Hepatic stellate cell (primary cell): Measurements from ENCODE around the gene CUTA.

ENCODE experiments used
- DNase-seq: peaks from one replicate; pipeline ENCODE4 v3.0.0; 2011; ENCODE audit warnings: low spot score

The CUTA gene, protein sequence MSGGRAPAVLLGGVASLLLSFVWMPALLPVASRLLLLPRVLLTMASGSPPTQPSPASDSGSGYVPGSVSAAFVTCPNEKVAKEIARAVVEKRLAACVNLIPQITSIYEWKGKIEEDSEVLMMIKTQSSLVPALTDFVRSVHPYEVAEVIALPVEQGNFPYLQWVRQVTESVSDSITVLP

DNA sequence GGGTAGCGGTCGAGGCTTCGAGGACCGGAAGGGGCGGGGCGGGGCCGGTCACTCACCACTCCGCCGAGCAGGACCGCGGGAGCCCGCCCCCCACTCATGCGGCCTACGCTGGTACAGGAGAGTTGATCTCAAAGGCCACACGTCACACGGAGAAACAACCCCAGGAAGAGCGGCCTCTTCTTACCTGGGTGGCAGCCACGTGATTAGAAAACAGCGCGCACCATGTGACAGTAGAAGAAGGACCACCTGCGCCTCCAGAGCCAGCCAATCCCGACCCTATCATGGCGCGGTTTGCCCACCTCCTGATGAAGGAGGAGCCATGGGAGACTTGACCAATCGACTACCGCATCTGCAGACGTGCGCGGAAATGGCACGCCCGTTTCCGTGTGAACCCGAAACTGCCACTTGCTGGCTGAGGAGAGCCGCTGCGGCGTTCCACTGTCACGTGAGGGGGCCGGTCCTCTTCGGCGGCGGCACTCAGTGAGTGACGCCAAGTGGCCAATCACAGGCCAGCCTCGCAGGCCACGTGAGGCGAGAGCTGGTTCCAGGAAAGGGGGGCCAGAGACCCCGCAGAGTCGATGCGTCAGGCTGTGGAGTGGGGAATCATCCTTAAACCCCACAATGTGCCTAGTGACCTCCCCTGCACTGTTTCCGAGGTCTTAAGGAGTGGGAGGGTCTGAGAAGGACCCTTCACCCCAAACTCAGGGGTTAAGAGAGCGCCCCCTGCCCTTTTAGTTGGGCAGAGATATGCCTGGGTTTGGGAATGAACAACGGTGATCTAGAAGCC lies at the start of gene CUTA:
CUTA (minus strand) TSS at position 205 of the 787 bp plus-strand sequence; CDS start at position 98, 107 bp downstream.
- peak; percentile 98 for DNase-seq

DNA sequence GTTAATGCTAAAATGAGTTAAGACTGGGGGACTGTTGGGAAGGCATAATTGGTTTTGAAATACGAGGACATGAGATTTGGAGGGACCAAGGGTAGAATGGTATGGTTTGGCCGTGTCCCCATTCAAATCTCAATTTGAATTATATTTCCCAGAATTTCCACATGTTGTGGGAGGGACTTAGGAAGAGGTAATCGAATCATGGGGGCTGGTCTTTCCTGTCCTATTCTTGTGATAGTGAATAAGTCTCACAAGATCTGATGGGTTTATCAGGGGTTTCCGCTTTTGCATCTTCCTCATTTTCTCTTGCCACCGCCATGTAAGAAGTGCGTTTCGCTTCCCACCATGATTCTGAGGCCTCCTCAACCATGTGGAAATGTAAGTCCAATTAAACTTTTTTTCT lies 49.2 kb upstream of the CUTA start:
- DNase-seq: no peak

DNA sequence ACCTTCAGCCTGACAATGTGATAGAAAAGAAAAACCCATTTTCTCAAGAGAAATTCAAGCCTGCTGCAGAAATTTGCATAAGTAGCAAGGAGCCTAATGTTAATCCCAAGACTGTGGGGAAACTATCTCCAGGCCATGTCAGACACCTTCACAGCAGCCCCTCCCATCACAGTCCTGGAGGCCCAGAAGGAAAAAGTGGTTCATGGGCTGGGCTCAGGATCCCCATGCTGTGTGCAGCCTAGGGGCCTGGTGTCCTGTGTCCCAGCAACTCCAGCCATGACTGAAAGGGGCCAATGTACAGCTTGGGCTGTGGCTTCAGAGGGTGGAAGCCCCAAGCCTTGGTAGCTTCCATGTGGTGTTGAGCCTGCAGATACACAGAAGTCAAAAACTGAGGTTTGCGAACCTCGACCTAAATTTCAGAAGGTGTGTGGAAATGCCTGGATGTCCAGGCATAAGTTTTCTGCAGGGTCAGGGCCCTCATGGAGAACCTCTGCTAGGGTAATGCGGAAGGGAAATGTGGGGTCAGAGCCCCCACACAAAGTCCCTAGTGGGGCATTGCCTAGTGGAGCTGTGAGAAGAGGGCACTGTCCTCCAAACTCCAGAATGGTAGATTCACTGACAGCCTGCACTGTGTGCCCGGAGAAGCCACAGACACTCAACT lies 48.3 kb upstream of the CUTA start:
- no peak for DNase-seq

DNA sequence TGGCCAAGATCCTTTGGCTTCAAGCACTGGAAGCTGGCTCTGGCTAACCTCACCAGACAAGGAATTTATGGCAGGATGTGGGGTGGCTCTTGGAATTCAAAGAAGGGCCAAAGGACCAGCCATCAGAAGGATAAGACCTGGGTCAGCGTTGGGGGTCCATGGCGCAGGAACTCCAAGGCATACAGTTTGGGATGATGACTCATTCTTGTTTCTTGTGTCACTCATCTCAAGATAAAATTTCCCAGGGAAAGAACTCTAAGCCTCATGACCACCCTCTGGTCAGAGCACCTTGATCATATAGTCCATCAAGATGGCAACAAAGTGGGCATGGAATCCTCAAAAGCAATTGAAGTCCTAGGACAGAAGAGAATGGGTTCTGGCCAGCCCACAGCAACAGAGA lies 41.3 kb upstream of the CUTA start:
- DNase-seq: no peak

DNA sequence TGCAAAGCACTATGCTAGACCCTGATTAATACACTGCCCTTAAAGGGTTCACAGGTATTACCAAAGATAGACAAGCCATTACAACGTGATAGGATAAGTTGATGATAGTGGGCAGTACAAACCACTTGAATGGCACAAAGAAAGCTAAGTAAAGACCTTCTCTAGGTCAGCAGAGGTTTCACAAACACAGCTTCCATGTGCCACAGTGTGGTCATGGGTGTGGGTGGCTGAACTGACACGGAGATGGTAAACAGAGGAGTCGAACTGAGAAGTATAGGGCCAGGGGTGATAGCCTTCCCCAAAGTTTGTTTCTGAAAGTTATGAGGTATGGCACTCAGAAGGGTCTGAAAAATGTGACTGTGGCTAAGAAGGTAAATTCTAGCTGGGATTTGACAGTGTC lies 40.8 kb upstream of the CUTA start:
- DNase-seq: no peak

DNA sequence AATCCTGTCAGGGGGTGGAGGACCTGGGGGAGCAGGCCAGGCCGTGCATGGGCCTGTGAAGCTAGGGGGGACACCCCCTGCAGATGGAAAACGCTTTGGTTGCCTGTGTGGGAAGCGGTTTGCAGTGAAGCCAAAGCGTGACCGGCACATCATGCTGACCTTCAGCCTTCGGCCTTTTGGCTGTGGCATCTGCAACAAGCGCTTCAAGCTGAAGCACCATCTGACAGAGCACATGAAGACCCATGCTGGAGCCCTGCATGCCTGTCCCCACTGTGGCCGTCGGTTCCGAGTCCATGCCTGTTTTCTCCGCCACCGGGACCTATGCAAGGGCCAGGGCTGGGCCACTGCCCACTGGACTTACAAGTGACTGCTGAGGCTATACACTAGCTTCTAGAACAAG lies 38.2 kb upstream of the CUTA start:
- no peak for DNase-seq

DNA sequence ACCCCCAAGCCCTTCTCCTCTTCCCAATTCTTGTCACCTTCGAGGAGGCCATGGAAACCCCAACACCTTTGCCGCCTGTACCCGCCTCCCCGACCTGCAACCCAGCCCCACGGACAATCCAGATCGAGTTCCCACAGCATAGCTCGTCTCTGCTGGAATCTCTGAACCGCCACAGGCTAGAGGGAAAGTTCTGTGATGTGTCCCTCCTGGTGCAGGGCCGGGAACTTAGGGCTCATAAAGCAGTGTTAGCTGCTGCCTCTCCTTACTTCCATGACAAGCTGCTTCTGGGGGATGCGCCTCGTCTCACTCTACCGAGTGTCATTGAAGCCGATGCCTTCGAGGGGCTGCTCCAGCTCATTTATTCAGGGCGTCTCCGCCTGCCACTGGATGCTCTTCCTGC lies 37.1 kb upstream of the CUTA start:
- DNase-seq: peak; percentile 5

DNA sequence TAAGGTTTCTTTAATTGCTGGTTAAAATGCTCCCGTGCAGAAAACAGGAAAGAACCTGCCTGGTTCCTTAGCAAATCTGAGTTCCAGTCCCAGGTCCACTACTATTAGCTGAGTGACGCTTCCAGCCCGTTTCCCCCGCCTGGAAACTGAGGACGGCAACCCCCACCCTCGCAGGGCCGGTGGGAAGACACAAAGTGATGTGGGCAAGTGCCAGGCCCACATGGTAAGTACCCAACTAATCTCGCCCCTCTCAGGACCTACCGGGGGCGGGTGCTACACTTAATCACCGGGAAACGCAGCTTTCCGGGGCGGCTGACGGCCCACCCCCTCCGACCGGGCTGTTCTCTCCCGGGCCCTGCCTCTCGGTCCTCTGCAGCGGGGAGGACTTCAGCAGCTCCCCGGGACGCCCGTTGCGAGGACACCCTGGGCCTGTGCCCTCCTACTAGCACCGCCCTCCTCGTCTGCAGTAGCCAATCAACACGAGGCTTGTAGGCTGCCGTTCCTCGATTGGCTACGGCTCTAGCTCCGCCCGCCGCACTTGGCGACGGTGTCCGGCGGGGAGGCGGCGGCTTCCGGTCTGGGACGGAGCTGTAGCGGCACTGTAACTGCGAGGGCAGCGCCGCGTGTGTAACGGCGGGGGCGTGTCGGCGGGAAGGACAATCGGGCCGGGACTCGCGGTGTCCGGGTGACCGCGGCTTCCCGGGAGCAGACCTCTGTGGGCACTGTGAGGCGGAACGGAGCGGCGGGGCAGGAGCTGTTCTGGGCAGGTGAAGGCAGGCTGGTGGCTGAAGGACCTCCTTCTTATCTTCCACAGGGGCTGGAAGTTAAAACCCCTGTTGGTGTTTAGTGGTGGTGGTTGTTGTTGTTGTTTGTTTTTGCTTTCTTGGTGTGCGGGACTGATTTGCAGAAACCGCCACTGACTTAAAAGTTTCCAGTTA lies 36.4 kb upstream of the CUTA start, which contains the start of gene ZBTB9:
ZBTB9 (plus strand) TSS at position 568 of the 938 bp plus-strand sequence. CDS start 525 bp downstream, outside the sequence.
- peak; percentile 100 for DNase-seq

DNA sequence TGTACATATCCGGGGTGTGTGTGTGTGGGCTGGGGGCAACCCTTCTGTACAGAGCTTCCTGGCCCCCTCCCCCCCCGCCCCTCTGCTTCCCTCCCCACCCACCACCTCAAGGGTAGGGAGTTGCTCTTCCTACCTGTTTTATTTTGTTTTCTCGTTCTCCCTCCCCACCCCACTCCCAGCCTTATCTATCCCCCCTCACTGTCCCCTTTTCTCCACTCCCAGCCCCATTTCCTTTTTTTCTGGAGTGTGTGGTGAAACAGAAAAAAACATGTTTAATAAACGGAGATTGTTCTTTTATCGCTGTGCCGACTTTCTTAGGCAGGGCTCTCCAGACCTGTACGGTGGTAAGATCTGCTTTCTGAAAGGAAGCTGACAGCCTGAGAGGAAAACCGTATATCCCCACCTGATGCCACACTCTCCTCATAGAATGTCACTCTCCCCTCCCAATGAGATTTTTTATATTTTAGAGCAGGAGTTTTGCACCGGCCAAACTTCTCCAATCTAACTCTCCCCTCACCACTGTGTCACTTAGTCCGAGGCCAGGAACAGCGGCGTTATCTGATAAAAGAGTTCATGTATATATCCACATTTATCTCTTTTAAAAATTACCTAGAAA lies 35.6 kb upstream of the CUTA start:
- peak; percentile 55 for DNase-seq

DNA sequence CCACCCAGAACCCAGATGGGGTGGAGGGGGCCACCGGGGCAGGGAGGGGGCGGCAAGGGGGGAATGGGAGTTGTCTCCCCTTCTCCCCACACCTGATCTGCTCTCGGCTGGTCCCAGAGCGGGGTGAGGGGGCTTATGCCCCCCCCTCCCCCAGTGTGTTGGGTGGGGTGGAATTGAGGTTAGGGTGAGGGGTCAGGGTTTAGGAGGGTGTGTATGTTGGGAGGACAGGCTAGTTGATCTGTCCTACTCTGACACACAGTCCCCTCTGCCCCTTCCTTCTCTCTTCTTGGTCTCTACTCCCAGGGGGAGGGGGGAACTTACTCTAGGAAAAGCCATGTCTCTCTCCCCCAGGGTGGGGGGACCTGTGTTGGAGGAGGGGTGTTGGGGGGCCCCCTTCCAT lies 34.6 kb upstream of the CUTA start:
- DNase-seq: peak; percentile 5

DNA sequence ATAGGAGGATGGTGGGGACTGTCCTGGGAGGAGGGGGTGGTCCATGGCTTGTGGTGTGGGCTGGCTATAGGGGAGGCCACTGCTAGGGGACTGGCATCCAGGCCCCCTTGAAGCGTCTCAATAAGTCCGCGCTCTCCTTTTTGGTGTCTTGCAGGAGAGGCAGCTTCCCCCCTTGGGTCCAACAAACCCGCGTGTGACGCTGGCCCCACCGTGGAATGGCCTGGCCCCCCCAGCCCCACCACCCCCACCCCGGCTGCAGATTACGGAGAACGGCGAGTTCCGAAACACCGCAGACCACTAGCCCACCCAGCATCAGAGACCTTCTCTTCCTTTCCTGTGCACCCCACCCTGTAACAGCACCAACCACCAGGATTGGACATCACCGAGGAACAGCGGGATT lies 33.7 kb upstream of the CUTA start:
- DNase-seq: peak; percentile 6

DNA sequence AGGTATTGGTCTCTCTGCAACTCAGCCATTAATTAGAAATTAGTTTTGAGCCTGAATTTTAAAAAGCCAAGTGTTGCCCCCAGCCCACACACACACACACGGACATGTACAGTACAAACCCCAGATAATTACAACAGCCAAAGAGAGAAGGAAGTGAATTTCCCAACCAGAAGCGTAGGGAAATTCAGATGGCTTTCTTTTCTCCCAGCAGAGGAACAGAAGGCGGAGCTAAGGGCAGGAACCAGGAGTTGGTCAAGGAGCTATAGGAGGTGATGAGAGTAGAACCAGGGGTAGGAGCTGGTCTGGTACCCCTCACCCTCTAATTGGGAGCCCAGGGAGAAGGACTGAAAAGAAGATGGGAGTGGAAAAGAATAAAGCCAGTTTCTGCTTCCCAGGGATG lies 32.5 kb upstream of the CUTA start:
- peak; percentile 4 for DNase-seq

DNA sequence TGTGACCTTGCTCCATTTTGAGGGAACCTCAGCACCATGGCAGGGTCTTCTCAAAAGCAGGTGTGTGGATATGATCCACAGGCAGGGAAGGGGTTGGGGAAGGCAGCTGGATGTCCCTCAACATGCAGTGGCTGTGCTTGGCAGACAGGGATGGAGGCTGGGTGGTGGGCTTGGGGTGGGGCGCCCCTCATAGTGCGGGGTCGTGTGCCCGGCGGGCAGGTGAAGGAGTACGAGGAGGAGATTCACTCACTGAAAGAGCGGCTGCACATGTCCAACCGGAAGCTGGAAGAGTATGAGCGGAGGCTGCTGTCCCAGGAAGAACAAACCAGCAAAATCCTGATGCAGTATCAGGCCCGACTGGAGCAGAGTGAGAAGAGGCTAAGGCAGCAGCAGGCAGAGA lies 28.4 kb upstream of the CUTA start:
- no peak for DNase-seq

DNA sequence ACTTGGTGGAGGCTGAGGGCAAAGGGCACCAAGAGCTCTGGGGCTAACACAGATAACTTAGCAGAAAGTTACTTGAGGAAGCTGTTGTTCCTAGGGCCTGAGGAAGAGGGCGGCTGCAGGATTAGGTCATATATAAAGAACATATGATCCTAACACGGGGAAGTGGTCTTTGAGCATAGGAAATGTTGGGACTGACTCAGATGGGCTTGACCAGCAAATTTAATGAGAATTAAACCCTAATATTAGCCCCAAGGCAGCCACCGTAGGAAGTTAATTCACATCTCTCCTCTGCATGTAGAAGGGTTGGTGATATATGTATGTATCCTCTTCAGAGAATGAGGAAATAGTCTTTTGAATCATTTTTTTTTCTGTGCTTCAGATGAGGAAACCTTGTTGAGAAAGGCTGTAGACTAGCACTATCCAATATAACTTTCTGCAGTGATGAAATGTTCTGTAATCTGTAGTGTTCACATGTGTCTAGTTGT lies 27.3 kb upstream of the CUTA start:
- DNase-seq: no peak

DNA sequence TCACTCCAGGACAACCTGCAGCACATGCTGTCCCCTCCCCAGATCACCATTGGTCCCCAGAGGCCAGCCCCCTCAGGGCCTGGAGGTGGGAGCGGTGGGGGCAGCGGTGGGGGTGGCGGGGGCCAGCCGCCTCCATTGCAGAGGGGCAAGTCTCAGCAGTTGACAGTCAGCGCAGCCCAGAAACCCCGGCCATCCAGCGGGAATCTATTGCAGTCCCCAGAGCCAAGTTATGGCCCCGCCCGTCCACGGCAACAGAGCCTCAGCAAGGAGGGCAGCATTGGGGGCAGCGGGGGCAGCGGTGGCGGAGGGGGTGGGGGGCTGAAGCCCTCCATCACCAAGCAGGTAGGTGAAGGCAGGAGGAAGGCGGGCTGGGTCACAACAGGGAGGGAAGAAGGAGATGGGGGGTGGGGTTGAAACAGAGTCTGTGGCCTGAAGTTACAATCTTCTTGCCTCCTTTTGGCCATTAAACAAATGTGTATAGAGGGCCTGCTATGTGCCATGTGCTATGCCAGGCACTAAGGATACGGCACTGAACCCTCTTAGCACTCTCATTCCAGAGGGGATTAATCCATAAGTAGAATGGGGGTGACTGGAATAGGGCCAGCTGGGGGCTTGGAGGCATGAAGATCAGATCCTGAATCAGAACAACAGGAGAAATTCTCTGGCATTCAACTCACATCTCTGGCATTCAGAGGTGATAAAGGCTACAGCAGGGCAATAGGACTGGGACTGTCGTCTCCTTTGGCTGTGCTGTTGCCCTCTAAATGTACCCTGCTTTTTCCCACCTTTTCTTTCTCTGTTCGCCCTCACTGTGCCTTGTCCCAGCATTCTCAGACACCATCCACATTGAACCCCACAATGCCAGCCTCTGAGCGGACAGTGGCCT lies 26.0 kb upstream of the CUTA start:
- no peak for DNase-seq

DNA sequence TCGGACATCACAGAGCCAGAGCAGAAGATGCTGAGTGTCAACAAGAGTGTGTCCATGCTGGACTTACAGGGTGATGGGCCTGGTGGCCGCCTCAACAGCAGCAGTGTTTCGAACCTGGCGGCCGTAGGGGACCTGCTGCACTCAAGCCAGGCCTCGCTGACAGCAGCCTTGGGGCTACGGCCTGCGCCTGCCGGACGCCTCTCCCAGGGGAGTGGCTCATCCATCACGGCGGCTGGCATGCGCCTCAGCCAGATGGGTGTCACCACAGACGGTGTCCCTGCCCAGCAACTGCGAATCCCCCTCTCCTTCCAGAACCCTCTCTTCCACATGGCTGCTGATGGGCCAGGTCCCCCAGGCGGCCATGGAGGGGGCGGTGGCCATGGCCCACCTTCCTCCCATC lies 25.1 kb upstream of the CUTA start:
- DNase-seq: no peak

DNA sequence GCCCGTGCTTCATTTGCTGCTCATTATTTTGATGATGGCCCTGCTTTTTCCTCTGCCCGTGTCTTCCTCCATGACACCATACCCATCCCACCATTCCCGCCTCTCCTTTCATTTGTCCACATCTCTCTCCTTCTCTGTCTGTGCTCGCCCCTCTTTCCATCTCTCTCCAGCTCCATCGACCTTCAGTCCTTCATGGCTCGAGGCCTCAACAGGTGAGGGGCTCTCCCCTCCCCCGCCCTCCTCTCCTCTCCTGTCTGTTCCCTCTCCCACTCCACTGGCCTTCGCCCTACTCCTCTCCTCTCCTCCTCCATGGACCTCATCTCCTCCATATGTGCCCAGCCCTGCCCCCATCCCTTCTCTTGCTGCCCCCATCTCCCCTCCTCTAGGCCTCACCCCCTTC lies 24.4 kb upstream of the CUTA start:
- DNase-seq: no peak

DNA sequence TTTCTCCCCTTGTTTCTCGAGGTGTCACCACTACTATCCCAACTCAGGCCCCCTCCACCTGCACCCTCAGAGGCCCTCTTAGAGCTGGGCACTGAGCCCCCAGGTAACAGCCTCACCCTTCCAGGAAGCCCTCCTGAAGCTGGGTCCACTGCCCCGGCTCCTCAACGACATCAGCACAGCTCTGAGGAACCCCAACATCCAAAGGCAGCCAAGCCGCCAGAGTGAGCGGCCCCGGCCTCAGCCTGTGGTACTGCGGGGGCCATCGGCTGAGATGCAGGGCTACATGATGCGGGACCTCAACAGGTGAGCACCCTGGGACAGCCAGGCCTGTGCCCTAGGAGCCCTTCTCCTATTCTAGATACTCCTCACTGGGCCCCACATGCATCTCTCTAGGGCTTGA lies 23.6 kb upstream of the CUTA start:
- DNase-seq: no peak

DNA sequence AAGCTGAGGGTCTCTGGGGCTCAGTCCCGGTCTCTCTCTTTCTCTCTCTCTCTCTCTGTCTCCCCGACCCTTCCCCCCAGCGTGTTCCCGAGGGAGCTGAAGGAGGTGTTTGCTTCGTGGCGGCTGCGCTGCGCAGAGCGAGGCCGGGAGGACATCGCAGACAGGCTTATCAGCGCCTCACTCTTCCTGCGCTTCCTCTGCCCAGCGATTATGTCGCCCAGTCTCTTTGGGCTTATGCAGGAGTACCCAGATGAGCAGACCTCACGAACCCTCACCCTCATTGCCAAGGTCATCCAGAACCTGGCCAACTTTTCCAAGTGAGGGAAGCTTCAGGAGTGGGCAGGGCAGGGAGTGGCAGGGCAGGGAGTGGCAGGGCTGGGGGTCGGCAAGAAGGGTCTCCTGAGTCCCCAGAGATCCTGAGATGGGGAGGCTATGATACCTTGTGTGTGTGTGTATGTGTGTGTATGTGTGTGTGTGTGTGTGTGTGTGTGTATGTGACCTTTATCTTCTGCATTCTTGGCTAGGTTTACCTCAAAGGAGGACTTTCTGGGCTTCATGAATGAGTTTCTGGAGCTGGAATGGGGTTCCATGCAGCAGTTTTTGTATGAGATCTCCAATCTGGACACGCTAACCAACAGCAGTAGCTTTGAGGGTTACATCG lies 22.9 kb upstream of the CUTA start:
- no peak for DNase-seq
